Karpas-422 (cell line): ENCODE results near the gene ADA. TPM values are rescaled to one million over a fixed set of nuclear protein-coding genes. Genes with fewer than 3 reads are reported as not detected.

Experiments
- DNase-seq: peaks from one replicate; pipeline ENCODE4 v3.0.0-alpha.2; 2015
- H2AFZ ChIP-seq: fragments of 200-600 bp; sonication (generic); 2 replicates; pipeline ENCODE4 v1.6.1; 2014; ENCODE audit warnings: antibody characterized with exemption, low read length, mixed read lengths
- H3K27ac ChIP-seq: fragments of 200-600 bp; sonication (generic); 2 replicates; pipeline ENCODE4 v1.5.1; 2014; ENCODE audit warnings: mild to moderate bottlenecking, low read length, moderate library complexity
- H3K27me3 ChIP-seq: fragments of 200-600 bp; sonication (generic); 2 replicates; pipeline ENCODE4 v1.6.1; 2014; ENCODE audit warnings: low read length, mixed read lengths
- H3K36me3 ChIP-seq: fragments of 200-600 bp; sonication (generic); 2 replicates; pipeline ENCODE4 v1.6.1; 2014; ENCODE audit warnings: low read length, mixed read lengths; ENCODE audit not compliant: insufficient read depth
- H3K4me1 ChIP-seq: fragments of 200-600 bp; sonication (generic); 2 replicates; pipeline ENCODE4 v1.6.1; 2014; ENCODE audit warnings: mild to moderate bottlenecking, low read length, mixed read lengths
- H3K4me2 ChIP-seq: fragments of 200-600 bp; sonication (generic); 2 replicates; pipeline ENCODE4 v1.6.1; 2014; ENCODE audit warnings: low read length, low read depth, mild to moderate bottlenecking; ENCODE audit not compliant: poor library complexity, severe bottlenecking
- H3K4me3 ChIP-seq: fragments of 200-600 bp; sonication (generic); 2 replicates; pipeline ENCODE4 v1.5.1; 2014; ENCODE audit warnings: mild to moderate bottlenecking, antibody characterized with exemption, low read length, mixed read lengths
- H3K79me2 ChIP-seq: fragments of 200-600 bp; sonication (generic); 2 replicates; pipeline ENCODE4 v1.6.1; 2014; ENCODE audit warnings: mild to moderate bottlenecking, low read length, mixed read lengths
- H3K9ac ChIP-seq: fragments of 200-600 bp; sonication (generic); 2 replicates; pipeline ENCODE4 v1.6.0; 2014; ENCODE audit warnings: low read length
- H3K9me2 ChIP-seq: fragments of 200-600 bp; sonication (generic), shearing (Covaris generic); replicated peaks from 2 replicates; pipeline ENCODE4 v1.6.0; 2014; ENCODE audit warnings: mild to moderate bottlenecking, low read length, moderate library complexity; ENCODE audit not compliant: insufficient read depth
- H3K9me3 ChIP-seq: fragments of 300-700, 200-600 bp; sonication (generic); 2 replicates; pipeline ENCODE4 v1.6.1; 2014; ENCODE audit warnings: low read length, mixed read lengths
- H4K20me1 ChIP-seq: fragments of 200-600 bp; sonication (generic); 2 replicates; pipeline ENCODE4 v1.6.1; 2014; ENCODE audit warnings: mild to moderate bottlenecking, antibody characterized with exemption, low read length, low read depth; ENCODE audit not compliant: insufficient read depth
- total RNA-seq: library from RNA; depleted of rRNA; stranded (reverse); fragments of >200 nt; shearing (Covaris generic); gene quantifications from 2 replicates; pipeline ENCODE4 v1.2.3, GENCODE V29; 2014; ENCODE audit warnings: low replicate concordance

The ADA gene
- total RNA-seq, 1 experiment from 2014 or later = not detected

- H3K27me3 ChIP-seq = no peaks in the 10 kb centered on the region
- H3K9ac ChIP-seq = no peak overlapping the region
- no peak for DNase-seq
- no peaks in the 10 kb centered on the region for H3K9me2 ChIP-seq
- no peak overlapping the region for H3K4me2 ChIP-seq
- peaks cover 8% of the 10 kb centered on the region; the same call in 1 of the 2 replicates for H3K36me3 ChIP-seq
- H3K79me2 ChIP-seq = no peaks in the 10 kb centered on the region
- H3K4me1 ChIP-seq = peaks cover 5% of the 10 kb centered on the region
- H3K27ac ChIP-seq = no peak overlapping the region
- H3K4me3 ChIP-seq = no peak overlapping the region
- H2AFZ ChIP-seq = no peak overlapping the region
- H4K20me1 ChIP-seq = no peaks in the 10 kb centered on the region
- H3K9me3 ChIP-seq = peaks cover 4% of the 10 kb centered on the region; the same call in 1 of the 2 replicates
Measured at GRCh38 chr20:44622501-44623270, 28.8 kb downstream of the ADA start.

GRCh38 chr20:44621939-44622338 lies 29.6 kb downstream of the ADA start:
- Histone ChIP-seq H3K36me3 (peaks cover 8% of the 10 kb centered on the region; the same call in 1 of the 2 replicates), H3K9ac (no peak overlapping the region), H3K79me2 (no peaks in the 10 kb centered on the region), H3K27ac (no peak overlapping the region), H4K20me1 (peaks cover 3% of the 10 kb centered on the region; the same call in 1 of the 2 replicates), H3K4me2 (no peak overlapping the region), H3K9me2 (no peaks in the 10 kb centered on the region), H3K9me3 (peaks cover 4% of the 10 kb centered on the region; the same call in 1 of the 2 replicates), H3K4me3 (no peak overlapping the region), H3K4me1 (peaks cover 12% of the 10 kb centered on the region), H2AFZ (no peak overlapping the region), H3K27me3 (no peaks in the 10 kb centered on the region)
- no peak for DNase-seq

- no peak for DNase-seq
- peaks cover 13% of the 10 kb centered on the region for H3K36me3 ChIP-seq
- H3K4me1 ChIP-seq = peaks cover 18% of the 10 kb centered on the region
- H4K20me1 ChIP-seq = peaks cover 9% of the 10 kb centered on the region; the same call in 1 of the 2 replicates
- no peak overlapping the region for H3K4me3 ChIP-seq
- no peak overlapping the region for H3K4me2 ChIP-seq
- peaks cover 4% of the 10 kb centered on the region; the same call in 1 of the 2 replicates for H3K9me3 ChIP-seq
- H3K27me3 ChIP-seq = no peaks in the 10 kb centered on the region
- no peak overlapping the region for H2AFZ ChIP-seq
- H3K79me2 ChIP-seq = no peaks in the 10 kb centered on the region
- no peaks in the 10 kb centered on the region for H3K9me2 ChIP-seq
- H3K9ac ChIP-seq = no peak overlapping the region
- no peak overlapping the region for H3K27ac ChIP-seq
Measured at GRCh38 chr20:44621325-44621724, 30.2 kb downstream of the ADA start.

- no peak for DNase-seq
- Histone ChIP-seq H3K9ac (no peak overlapping the region), H3K9me3 (peaks cover 4% of the 10 kb centered on the region; the same call in 1 of the 2 replicates), H3K27me3 (no peaks in the 10 kb centered on the region), H3K79me2 (no peaks in the 10 kb centered on the region), H3K9me2 (no peaks in the 10 kb centered on the region), H2AFZ (no peak overlapping the region), H4K20me1 (peaks cover 9% of the 10 kb centered on the region; the same call in 1 of the 2 replicates), H3K4me1 (peaks cover 31% of the 10 kb centered on the region), H3K36me3 (peaks cover 17% of the 10 kb centered on the region), H3K4me2 (no peak overlapping the region), H3K4me3 (no peak overlapping the region), H3K27ac (no peak overlapping the region)
Measured at GRCh38 chr20:44620030-44620429, 31.5 kb downstream of the ADA start.

- H4K20me1 ChIP-seq = peaks cover 12% of the 10 kb centered on the region; the same call in 1 of the 2 replicates
- no peaks in the 10 kb centered on the region for H3K79me2 ChIP-seq
- peaks cover 4% of the 10 kb centered on the region; the same call in 1 of the 2 replicates for H3K9me3 ChIP-seq
- H3K9ac ChIP-seq = no peak overlapping the region
- H3K4me2 ChIP-seq = no peak overlapping the region
- H3K4me1 ChIP-seq = peaks cover 39% of the 10 kb centered on the region
- no peak overlapping the region for H3K4me3 ChIP-seq
- H3K36me3 ChIP-seq = peaks cover 23% of the 10 kb centered on the region
- H2AFZ ChIP-seq = no peak overlapping the region
- H3K27ac ChIP-seq = no peak overlapping the region
- no peak for DNase-seq
- H3K9me2 ChIP-seq = no peaks in the 10 kb centered on the region
- no peaks in the 10 kb centered on the region for H3K27me3 ChIP-seq
Measured at GRCh38 chr20:44619294-44619693, 32.2 kb downstream of the ADA start.

GRCh38 chr20:44618318-44618731 lies 33.2 kb downstream of the ADA start:
- Histone ChIP-seq H3K9me3 (peaks cover 4% of the 10 kb centered on the region; the same call in 1 of the 2 replicates), H3K9me2 (no peaks in the 10 kb centered on the region), H3K27me3 (no peaks in the 10 kb centered on the region), H4K20me1 (peaks cover 21% of the 10 kb centered on the region; the same call in 1 of the 2 replicates), H2AFZ (no peak overlapping the region), H3K36me3 (peaks cover 25% of the 10 kb centered on the region), H3K9ac (no peak overlapping the region), H3K4me1 (peaks cover 47% of the 10 kb centered on the region), H3K79me2 (no peaks in the 10 kb centered on the region; the same call in 1 of the 2 replicates), H3K27ac (peak overlapping the region; percentile 72), H3K4me3 (no peak overlapping the region), H3K4me2 (no peak overlapping the region)
- DNase-seq = no peak

- DNase-seq = no peak
- peaks cover 38% of the 10 kb centered on the region for H3K36me3 ChIP-seq
- H3K79me2 ChIP-seq = peaks cover 13% of the 10 kb centered on the region
- H3K9ac ChIP-seq = no peak overlapping the region
- no peak overlapping the region for H2AFZ ChIP-seq
- H3K4me2 ChIP-seq = peak overlapping the region; percentile 13
- no peak overlapping the region for H3K4me3 ChIP-seq
- H3K4me1 ChIP-seq = peaks cover 47% of the 10 kb centered on the region
- no peaks in the 10 kb centered on the region for H3K9me3 ChIP-seq
- no peak overlapping the region for H3K27ac ChIP-seq
- no peaks in the 10 kb centered on the region for H3K27me3 ChIP-seq
- peaks cover 35% of the 10 kb centered on the region for H4K20me1 ChIP-seq
- no peaks in the 10 kb centered on the region for H3K9me2 ChIP-seq
Measured at GRCh38 chr20:44616604-44616964, 34.9 kb downstream of the ADA start.

- peaks cover 19% of the 10 kb centered on the region for H3K79me2 ChIP-seq
- DNase-seq = no peak
- H4K20me1 ChIP-seq = peaks cover 39% of the 10 kb centered on the region
- H3K4me2 ChIP-seq = peak overlapping the region; percentile 13
- peaks cover 47% of the 10 kb centered on the region for H3K4me1 ChIP-seq
- no peaks in the 10 kb centered on the region for H3K9me2 ChIP-seq
- no peak overlapping the region for H2AFZ ChIP-seq
- H3K27me3 ChIP-seq = no peaks in the 10 kb centered on the region
- no peak overlapping the region for H3K27ac ChIP-seq
- H3K9me3 ChIP-seq = no peaks in the 10 kb centered on the region
- no peak overlapping the region for H3K4me3 ChIP-seq
- H3K9ac ChIP-seq = no peak overlapping the region
- H3K36me3 ChIP-seq = peaks cover 38% of the 10 kb centered on the region
Measured at GRCh38 chr20:44615876-44616603, 35.5 kb downstream of the ADA start.
